Endothelial cell (in vitro differentiated cells): Measurements from ENCODE around the gene SNX32. TPM values are rescaled to one million over a fixed set of nuclear protein-coding genes. Genes with fewer than 3 reads are reported as not detected.

Experiments used
- DNase-seq: peaks from one replicate; pipeline ENCODE4 v3.0.0; 2021; ENCODE audit warnings: low spot score
- H3K27ac Mint-ChIP-seq: one replicate; pipeline ENCODE4 v1.8.0; 2021; ENCODE audit warnings: mixed read lengths, inconsistent platforms; ENCODE audit not compliant: unreplicated experiment
- H3K27me3 Mint-ChIP-seq: one replicate; pipeline ENCODE4 v1.8.0; 2021; ENCODE audit warnings: mild to moderate bottlenecking, moderate library complexity, mixed read lengths, inconsistent platforms; ENCODE audit not compliant: unreplicated experiment
- H3K36me3 Mint-ChIP-seq: one replicate; pipeline ENCODE4 v1.8.0; 2021; ENCODE audit warnings: mild to moderate bottlenecking, low read depth, mixed read lengths, inconsistent platforms; ENCODE audit not compliant: unreplicated experiment
- H3K4me1 Mint-ChIP-seq: one replicate; pipeline ENCODE4 v1.8.0; 2021; ENCODE audit warnings: mild to moderate bottlenecking, mixed read lengths, inconsistent platforms; ENCODE audit not compliant: unreplicated experiment
- H3K4me3 Mint-ChIP-seq: one replicate; pipeline ENCODE4 v1.8.0; 2021; ENCODE audit warnings: mild to moderate bottlenecking, mixed read lengths, inconsistent platforms; ENCODE audit not compliant: unreplicated experiment
- H3K9me3 Mint-ChIP-seq: one replicate; pipeline ENCODE4 v1.8.0; 2021; ENCODE audit warnings: mixed read lengths, inconsistent platforms; ENCODE audit not compliant: unreplicated experiment
- total RNA-seq: library from RNA; stranded (reverse); fragmentation: NEBNext Ultra II Directional; extraction: Animal tissue kit (Norgen Biotek cat#: 25700); gene quantifications from one replicate; pipeline ENCODE4 v1.2.1, GENCODE V29; 2021; ENCODE audit not compliant: unreplicated experiment
- TF ChIP-seq, protein P1 (sequence below): fragments of 200-600 bp; sonication (generic); IDR thresholded peaks from one replicate; pipeline ENCODE4 v1.5.0; 2021; ENCODE audit warnings: antibody characterized with exemption; ENCODE audit not compliant: unreplicated experiment

SNX32 gene
- total RNA-seq, 1 donor from 2014 or later: 1.2 TPM

- peaks cover 29% of the 10 kb centered on the region for H3K4me1 Mint-ChIP-seq
- H3K4me3 Mint-ChIP-seq: peak overlapping the region; percentile 95
- peaks cover 24% of the 10 kb centered on the region for H3K27me3 Mint-ChIP-seq
- DNase-seq: no peak
- H3K9me3 Mint-ChIP-seq: no peaks in the 10 kb centered on the region
- TF ChIP-seq, protein P1, sequence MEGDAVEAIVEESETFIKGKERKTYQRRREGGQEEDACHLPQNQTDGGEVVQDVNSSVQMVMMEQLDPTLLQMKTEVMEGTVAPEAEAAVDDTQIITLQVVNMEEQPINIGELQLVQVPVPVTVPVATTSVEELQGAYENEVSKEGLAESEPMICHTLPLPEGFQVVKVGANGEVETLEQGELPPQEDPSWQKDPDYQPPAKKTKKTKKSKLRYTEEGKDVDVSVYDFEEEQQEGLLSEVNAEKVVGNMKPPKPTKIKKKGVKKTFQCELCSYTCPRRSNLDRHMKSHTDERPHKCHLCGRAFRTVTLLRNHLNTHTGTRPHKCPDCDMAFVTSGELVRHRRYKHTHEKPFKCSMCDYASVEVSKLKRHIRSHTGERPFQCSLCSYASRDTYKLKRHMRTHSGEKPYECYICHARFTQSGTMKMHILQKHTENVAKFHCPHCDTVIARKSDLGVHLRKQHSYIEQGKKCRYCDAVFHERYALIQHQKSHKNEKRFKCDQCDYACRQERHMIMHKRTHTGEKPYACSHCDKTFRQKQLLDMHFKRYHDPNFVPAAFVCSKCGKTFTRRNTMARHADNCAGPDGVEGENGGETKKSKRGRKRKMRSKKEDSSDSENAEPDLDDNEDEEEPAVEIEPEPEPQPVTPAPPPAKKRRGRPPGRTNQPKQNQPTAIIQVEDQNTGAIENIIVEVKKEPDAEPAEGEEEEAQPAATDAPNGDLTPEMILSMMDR: no peak
- H3K36me3 Mint-ChIP-seq: peaks cover 20% of the 10 kb centered on the region
- H3K27ac Mint-ChIP-seq: no peak overlapping the region
Measured at GRCh38 chr11:65885808-65886536, 52.2 kb downstream of the SNX32 start.

- Mint-ChIP-seq H3K9me3 (no peaks in the 10 kb centered on the region), H3K27ac (peak overlapping the region; percentile 18), H3K36me3 (peaks cover 20% of the 10 kb centered on the region), H3K4me3 (peak overlapping the region; percentile 95), H3K4me1 (peaks cover 31% of the 10 kb centered on the region), H3K27me3 (peaks cover 27% of the 10 kb centered on the region)
- DNase-seq: no peak
- TF ChIP-seq, protein P1: no peak
Measured at GRCh38 chr11:65886826-65887722, 53.3 kb downstream of the SNX32 start.

DNA sequence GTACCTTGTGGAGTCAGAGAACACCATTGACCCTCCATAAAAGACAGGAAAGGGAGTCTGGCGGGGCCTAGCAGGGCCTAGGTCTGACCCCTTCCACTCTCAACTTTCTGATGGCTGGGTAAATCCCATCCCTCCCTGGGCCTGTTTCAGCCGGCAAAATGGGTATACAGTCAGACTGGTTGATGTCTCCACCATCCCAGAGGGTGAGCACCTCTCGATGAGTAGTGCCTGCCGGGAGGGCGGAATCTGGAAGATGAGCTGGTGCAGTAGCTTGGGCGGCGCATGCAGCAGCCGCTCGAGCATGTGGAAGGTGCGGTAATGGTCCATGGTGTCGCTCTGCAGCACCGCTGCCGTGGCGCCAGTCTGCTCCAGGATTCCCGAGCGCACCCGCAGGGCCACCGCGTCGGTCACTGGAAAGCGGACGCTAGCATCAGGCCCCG, 54.0 kb downstream of the SNX32 start:
- H3K36me3 Mint-ChIP-seq: peaks cover 15% of the 10 kb centered on the region
- H3K4me1 Mint-ChIP-seq: peaks cover 38% of the 10 kb centered on the region
- TF ChIP-seq, protein P1: no peak
- H3K27ac Mint-ChIP-seq: peak overlapping the region; percentile 90
- no peaks in the 10 kb centered on the region for H3K9me3 Mint-ChIP-seq
- peak overlapping the region; percentile 95 for H3K4me3 Mint-ChIP-seq
- no peak for DNase-seq
- H3K27me3 Mint-ChIP-seq: peaks cover 32% of the 10 kb centered on the region

DNA sequence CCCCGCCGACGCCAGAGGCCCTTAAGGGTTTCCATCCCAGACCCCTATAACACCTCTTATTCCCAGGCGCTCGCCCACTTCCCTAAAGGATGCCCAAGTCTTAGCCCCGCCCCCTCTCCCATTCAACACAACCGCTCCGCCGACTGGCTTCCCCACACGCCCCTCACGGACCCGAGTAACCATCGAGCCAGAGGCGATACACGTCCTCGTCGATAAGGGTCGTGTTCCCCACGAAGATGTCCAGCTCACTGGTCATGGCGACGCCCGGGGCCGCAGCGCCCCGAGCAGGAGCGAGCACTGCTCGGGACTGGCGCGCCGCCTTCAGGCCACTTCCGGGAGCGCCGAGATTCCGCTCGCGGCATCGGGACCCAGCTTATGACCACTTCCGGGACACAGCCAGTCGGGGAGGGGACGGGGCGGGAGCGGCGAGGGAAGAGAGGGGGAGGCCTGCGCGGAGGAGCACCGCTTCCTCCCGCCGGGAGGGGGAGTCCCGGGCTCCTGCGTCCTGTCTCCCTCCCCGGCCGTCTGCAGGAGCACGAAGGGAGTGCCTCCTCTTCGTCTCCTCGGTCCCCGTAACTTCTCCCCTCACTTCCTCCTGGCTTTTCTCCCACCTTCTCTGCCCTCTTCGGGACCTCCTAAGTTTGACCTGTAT, 54.5 kb downstream of the SNX32 start, which contains the start of gene FIBP:
Gene FIBP (minus strand): TSS at position 309 of the 652 bp plus-strand sequence. CDS start 53 bp downstream, at position 256.
- TF ChIP-seq, protein P1: peak; percentile 91
- Mint-ChIP-seq H3K9me3 (no peaks in the 10 kb centered on the region), H3K4me3 (peak within 1 kb of the TSS; percentile 95), H3K27ac (peak within 1 kb of the TSS; percentile 90), H3K4me1 (peaks cover 42% of the 10 kb centered on the region), H3K36me3 (peaks cover 15% of the 10 kb centered on the region), H3K27me3 (peaks cover 34% of the 10 kb centered on the region)
- peak; percentile 99 for DNase-seq
